Tibial artery (tissue), 4 donors: ENCODE results near the gene ADAMTS17.

Experiments
- DNase-seq, 2 donors: peaks; one replicate each; pipeline ENCODE4 v3.0.0-alpha.2; 2019
- H3K27ac ChIP-seq, 2 donors: fragments of 200-600 bp; sonication (generic) in 1 of 2; 1 replicate in 1 of 2; 2 replicates in 1 of 2; pipeline ENCODE4 v1.5.1; 2018 to 2019; ENCODE audit warnings: mild to moderate bottlenecking in 1 of 2
- H3K27me3 ChIP-seq, 2 donors: fragments of 200-600 bp; sonication (generic) in 1 of 2; one replicate each; pipeline versions ENCODE4 v1.5.1 to v1.6.0; 2016 to 2019
- H3K36me3 ChIP-seq, 3 donors: fragments of 200-600 bp; sonication (generic) in 2 of 3; one replicate each; pipeline ENCODE4 v1.5.1; 2016 to 2019; ENCODE audit warnings: mild to moderate bottlenecking in 2 of 3
- H3K4me1 ChIP-seq, 4 donors: fragments of 200-600 bp; sonication (generic) in 2 of 4; 1 replicate in 3 of 4; 2 replicates in 1 of 4; pipeline ENCODE4 v1.5.1; 2016 to 2019
- H3K4me3 ChIP-seq, 2 donors: fragments of 200-600 bp; sonication (generic) in 1 of 2; 1 replicate in 1 of 2; 2 replicates in 1 of 2; pipeline ENCODE4 v1.5.1; 2018 to 2019; ENCODE audit warnings: mild to moderate bottlenecking in 2 of 2
- H3K9me3 ChIP-seq, 3 donors: fragments of 200-600 bp; sonication (generic) in 1 of 3; one replicate each; pipeline ENCODE4 v1.5.1; 2016 to 2019
- intact Hi-C: fragments of 100-400 bp; cut with DNase I; formaldehyde crosslinking; loops from one replicate; pipeline ENCODE4 v1.15.0; 2023; ENCODE audit warnings: low total_unique reads
- TF ChIP-seq, protein P1 (sequence below), 2 experiments: fragments of 200-600 bp in 1 of 2; fragments of 450-650 bp in 1 of 2; IDR thresholded peaks; one replicate each; pipeline ENCODE4 v1.5.1; 2017 to 2019; ENCODE audit warnings: antibody characterized with exemption in 2 of 2, mild to moderate bottlenecking in 1 of 2, moderate library complexity in 1 of 2

ADAMTS17 gene

DNA sequence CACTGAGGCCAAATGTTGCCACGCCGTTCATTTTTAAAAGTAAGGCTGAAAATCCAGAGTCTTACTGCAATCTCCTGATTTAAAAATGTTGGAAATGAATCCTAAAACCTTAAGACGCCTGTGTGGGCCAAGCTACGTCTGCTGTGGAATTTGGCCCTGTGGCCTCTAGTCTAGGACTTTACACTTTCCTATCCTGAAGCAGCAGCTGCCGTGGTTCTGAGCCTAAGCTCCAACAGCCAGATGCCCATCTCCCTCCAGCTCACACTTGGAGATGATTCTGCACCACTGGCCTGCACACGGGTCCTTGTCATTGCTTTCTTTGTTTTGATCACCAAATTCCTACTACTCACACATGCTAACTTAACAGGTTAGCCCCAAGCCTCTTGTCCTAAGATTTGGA, 322.2 kb downstream of the ADAMTS17 start:
- Histone ChIP-seq H3K36me3 (no peaks in the 10 kb centered on the region), H3K4me1 (peaks cover 0 to 34% (median 4%) of the 10 kb centered on the region in 4 donors), H3K9me3 (no peaks in the 10 kb centered on the region), H3K27ac (no peak overlapping the region), H3K4me3 (no peak overlapping the region), H3K27me3 (no peaks in the 10 kb centered on the region)
- intact Hi-C loops: no loop called here
- TF ChIP-seq, protein P1, sequence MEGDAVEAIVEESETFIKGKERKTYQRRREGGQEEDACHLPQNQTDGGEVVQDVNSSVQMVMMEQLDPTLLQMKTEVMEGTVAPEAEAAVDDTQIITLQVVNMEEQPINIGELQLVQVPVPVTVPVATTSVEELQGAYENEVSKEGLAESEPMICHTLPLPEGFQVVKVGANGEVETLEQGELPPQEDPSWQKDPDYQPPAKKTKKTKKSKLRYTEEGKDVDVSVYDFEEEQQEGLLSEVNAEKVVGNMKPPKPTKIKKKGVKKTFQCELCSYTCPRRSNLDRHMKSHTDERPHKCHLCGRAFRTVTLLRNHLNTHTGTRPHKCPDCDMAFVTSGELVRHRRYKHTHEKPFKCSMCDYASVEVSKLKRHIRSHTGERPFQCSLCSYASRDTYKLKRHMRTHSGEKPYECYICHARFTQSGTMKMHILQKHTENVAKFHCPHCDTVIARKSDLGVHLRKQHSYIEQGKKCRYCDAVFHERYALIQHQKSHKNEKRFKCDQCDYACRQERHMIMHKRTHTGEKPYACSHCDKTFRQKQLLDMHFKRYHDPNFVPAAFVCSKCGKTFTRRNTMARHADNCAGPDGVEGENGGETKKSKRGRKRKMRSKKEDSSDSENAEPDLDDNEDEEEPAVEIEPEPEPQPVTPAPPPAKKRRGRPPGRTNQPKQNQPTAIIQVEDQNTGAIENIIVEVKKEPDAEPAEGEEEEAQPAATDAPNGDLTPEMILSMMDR (IDR thresholded peaks at IDR 0.05): no peak
- no peak for DNase-seq

GRCh38 chr15:100018191-100018590, 323.6 kb downstream of the ADAMTS17 start:
- H3K27ac ChIP-seq: no peak overlapping the region
- no peak overlapping the region for H3K4me3 ChIP-seq
- no peaks in the 10 kb centered on the region for H3K27me3 ChIP-seq
- intact Hi-C loops: no loop called here
- no peaks in the 10 kb centered on the region for H3K9me3 ChIP-seq
- H3K36me3 ChIP-seq: no peaks in the 10 kb centered on the region
- TF ChIP-seq, protein P1 (IDR thresholded peaks at IDR 0.05): no peak
- no peak for DNase-seq
- H3K4me1 ChIP-seq: peaks cover 0 to 34% (median 4%) of the 10 kb centered on the region in 4 donors

DNA sequence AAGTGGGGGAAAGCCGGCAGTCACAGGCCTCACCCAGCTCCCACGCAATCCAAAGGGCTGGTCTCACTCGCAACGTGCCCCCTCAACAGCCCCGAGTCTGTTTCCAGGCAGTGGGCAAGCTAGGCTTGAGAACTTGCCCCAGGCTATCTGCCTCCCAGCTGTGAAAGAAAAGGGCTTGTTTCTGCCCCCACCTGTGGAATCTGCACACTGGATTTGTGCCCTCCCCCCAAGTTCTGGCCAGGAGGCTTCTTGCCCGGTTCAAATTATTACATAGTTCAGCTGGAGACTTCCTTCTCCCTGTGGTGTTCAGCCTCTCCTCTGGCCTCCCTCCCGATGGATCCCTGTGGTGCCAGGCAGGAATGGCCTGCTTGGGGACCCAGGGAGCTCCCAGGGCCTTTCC, 324.6 kb downstream of the ADAMTS17 start:
- DNase-seq: no peak
- Histone ChIP-seq H3K27me3 (no peaks in the 10 kb centered on the region), H3K27ac (no peak overlapping the region), H3K9me3 (no peaks in the 10 kb centered on the region), H3K4me1 (peaks cover 0 to 28% (median 4%) of the 10 kb centered on the region in 4 donors), H3K36me3 (no peaks in the 10 kb centered on the region), H3K4me3 (no peak overlapping the region)
- TF ChIP-seq, protein P1 (IDR thresholded peaks at IDR 0.05): no peak
- intact Hi-C loops: no loop called here

- Histone ChIP-seq H3K4me1 (peaks cover 0 to 23% (median 4%) of the 10 kb centered on the region in 4 donors), H3K36me3 (no peaks in the 10 kb centered on the region), H3K27ac (no peak overlapping the region), H3K9me3 (no peaks in the 10 kb centered on the region), H3K27me3 (no peaks in the 10 kb centered on the region), H3K4me3 (no peak overlapping the region)
- DNase-seq: no peak
- TF ChIP-seq, protein P1 (IDR thresholded peaks at IDR 0.05): no peak
- intact Hi-C loops: no loop called here
Observed at GRCh38 chr15:100016632-100017031, 325.1 kb downstream of the ADAMTS17 start.

DNA sequence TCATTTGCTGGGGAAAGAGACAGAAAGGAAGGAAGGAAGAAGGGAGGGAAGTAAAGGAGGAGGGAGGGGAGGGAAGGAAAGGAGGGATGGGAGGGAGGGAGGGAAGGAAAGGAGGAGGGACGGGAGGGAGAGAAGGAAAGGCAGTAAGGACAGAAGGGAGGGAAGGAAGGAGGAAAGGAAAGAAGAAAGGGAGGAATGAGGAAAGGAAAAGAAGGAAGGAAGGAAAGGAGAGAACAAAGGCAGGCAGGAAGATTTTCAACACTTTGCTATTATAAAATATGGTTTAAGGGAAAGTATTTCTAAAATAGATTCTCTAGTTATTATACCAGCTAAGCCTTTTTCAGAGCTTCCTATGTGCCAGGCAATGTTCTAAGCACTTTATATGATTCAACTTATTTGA, 330.5 kb downstream of the ADAMTS17 start:
- no peaks in the 10 kb centered on the region for H3K27me3 ChIP-seq
- no peaks in the 10 kb centered on the region for H3K4me1 ChIP-seq
- TF ChIP-seq, protein P1 (IDR thresholded peaks at IDR 0.05): no peak

GRCh38 chr15:100009372-100009771, 332.4 kb downstream of the ADAMTS17 start:
- Histone ChIP-seq H3K36me3 (no peaks in the 10 kb centered on the region), H3K9me3 (no peaks in the 10 kb centered on the region), H3K27me3 (no peaks in the 10 kb centered on the region), H3K27ac (no peak overlapping the region), H3K4me1 (no peaks in the 10 kb centered on the region), H3K4me3 (no peak overlapping the region)
- intact Hi-C loops: no loop called here
- no peak for DNase-seq
- TF ChIP-seq, protein P1 (IDR thresholded peaks at IDR 0.05): no peak

More for the DNA sequence above, 330.5 kb downstream of the ADAMTS17 start:
- Histone ChIP-seq H3K27ac (no peak overlapping the region), H3K36me3 (no peaks in the 10 kb centered on the region), H3K4me3 (no peak overlapping the region), H3K9me3 (no peaks in the 10 kb centered on the region)
- DNase-seq: no peak
- intact Hi-C loops: no loop called here
